Stimulated activated CD4-positive, alpha-beta T cell treated with anti-CD3 and anti-CD28 coated beads, Interleukin-2, amount 100 ng/mL, for 48 hours (primary cell): ENCODE measurements around the gene SLBP.

Experiments
- DNase-seq, 2 donors: peaks; one replicate each; pipeline ENCODE4 v3.0.0-alpha.2; 2020

Gene SLBP

DNA sequence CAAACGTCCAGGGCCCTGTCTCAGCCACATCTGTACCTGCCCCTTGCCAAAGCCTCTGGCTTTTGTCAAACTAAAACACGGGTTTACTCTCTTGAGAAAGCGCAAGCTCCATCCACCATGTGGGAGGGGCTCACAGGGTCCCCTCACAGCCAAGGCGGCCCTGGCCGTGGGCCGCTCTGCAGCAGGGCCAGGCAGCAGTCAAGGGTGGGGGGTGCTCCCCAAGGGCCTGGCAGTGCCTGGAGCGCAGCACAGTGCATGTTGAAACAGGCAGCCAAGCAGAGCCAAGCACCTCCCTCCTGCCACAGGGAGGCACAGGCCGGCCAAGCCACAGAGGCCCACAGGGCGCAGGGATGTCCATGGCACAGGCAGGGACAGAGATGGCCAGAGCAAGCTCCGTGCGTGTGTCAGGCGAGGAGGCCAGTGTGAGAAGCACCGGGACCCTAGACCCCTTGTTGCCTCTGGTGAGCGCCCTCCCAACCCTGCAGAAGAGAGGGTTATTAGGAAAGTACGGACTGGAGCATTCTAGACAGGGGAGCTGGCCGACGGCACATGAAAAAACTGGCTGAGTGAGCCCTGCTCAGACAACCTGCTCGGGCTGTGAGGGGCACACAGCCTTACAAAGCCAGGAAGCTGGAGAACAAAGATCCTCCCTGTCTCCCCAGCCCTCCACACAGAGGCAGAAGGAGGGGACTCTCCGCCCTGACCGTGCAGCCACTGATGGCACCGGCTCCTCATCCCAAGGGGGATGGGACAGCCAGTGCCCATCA lies 67.0 kb downstream of the SLBP start:
- DNase-seq: no peak

DNA sequence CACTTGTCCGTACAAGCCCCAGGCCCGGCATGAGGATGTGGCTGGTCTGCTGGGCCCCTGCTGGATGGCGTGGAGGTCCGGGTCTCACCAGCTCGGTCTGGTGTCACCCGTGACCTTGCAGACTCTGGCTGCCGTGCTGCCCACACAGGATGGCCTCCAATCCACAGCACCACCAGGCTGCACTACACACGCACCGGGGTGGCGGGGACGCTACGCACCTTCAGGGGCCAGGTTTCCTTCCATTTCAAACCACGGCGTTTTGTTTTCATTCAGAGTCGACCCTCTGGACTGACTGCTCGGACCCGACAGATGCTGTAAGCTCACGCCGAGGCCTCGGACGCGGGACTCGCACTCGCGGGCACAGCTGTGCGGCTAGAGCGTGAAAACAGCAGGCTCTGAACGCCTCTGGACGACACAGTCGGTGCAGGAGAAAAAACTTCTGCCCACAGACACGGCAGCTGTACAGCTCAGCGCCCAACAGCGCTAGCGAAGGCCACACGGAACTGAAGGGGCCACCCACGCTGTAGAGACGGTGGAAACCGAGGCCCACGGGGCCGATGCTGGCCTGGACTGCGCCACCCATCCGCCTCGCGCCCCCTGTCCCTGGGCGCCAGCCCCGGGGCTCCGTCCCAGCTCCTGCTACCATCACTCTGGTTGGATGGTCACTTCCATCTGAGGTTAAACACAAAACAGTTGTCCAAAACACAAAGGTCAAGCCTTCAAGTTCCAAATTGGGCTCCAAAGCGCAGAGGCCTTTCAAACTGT lies 68.0 kb downstream of the SLBP start:
- no peak for DNase-seq
